Activated naive CD8-positive, alpha-beta T cell treated with anti-CD3 and anti-CD28 coated beads, Interleukin-2, amount 10 ng/mL, durations not matched to agents 7 days and 5 days (primary cell): ENCODE measurements around the gene SYNGAP1. TPM values are rescaled to one million over a fixed set of nuclear protein-coding genes. Genes with fewer than 3 reads are reported as not detected.
"Not testable (repeated sequence)": the region's sequence is repeated elsewhere in the genome, so short reads cannot be mapped to it uniquely, and the experiment has no call there.

Source experiments
- ATAC-seq: fragments of 150-1000 bp; cut with Tn5 transposase; one replicate; pipeline ENCODE4 v1.10.0; 2021; ENCODE audit warnings: low read depth, moderate library complexity
- POLR2A ChIA-PET: fragments of 350-600 bp; sonication (Branson Sonifier 250); formaldehyde crosslinking; loops from one replicate; lab custom pipeline; 2021; ENCODE audit warnings: antibody characterized with exemption; lab: Charles Lee
- DNase-seq: peaks from one replicate; pipeline ENCODE4 v3.0.0; 2021
- H3K27ac Mint-ChIP-seq: one replicate; pipeline ENCODE4 v1.8.0; 2022; ENCODE audit warnings: mild to moderate bottlenecking, mixed read lengths
- H3K27me3 Mint-ChIP-seq: one replicate; pipeline ENCODE4 v1.8.0; 2022; ENCODE audit warnings: mild to moderate bottlenecking, moderate library complexity, mixed read lengths
- H3K36me3 Mint-ChIP-seq: one replicate; pipeline ENCODE4 v1.8.0; 2021; ENCODE audit warnings: mild to moderate bottlenecking, mixed read lengths
- H3K4me1 Mint-ChIP-seq: one replicate; pipeline ENCODE4 v1.8.0; 2021; ENCODE audit warnings: mixed read lengths
- H3K4me3 Mint-ChIP-seq: one replicate; pipeline ENCODE4 v1.8.0; 2022; ENCODE audit warnings: mild to moderate bottlenecking, moderate library complexity, mixed read lengths
- H3K9me3 Mint-ChIP-seq: one replicate; pipeline ENCODE4 v1.8.0; 2021; ENCODE audit warnings: mixed read lengths
- total RNA-seq, 2 experiments: library from RNA; stranded (reverse); gene quantifications; one replicate each; pipeline ENCODE4 v1.2.3, GENCODE V29; 2021

The SYNGAP1 gene
- total RNA-seq, 2 experiments from 2014 or later: 53.3 to 60.1 TPM

- Mint-ChIP-seq H3K36me3 (peaks cover 15% of the 10 kb centered on the region), H3K27ac (peak overlapping the region; percentile 75), H3K27me3 (no peaks in the 10 kb centered on the region), H3K4me1 (peaks cover 21% of the 10 kb centered on the region), H3K4me3 (peak overlapping the region; percentile 86), H3K9me3 (no peaks in the 10 kb centered on the region)
- ATAC-seq: no peak
- DNase-seq: no peak
- POLR2A ChIA-PET: interaction anchor here (0.6 to 2.5 kb wide), 12 partner anchors 19 to 128 kb away, joined by 3 to 15 read pairs (median 6); no protein-coding TSS in a partner anchor
These were observed 33.6 kb downstream of the SYNGAP1 start for GRCh38 chr6:33453393-33454008.

GRCh38 chr6:33454009-33454946 is 34.4 kb downstream of the SYNGAP1 start, which contains the start of gene ZBTB9:
ZBTB9 (plus strand) TSS chr6:33454576; CDS start chr6:33455101, 525 bp downstream.
- DNase-seq (peak; percentile 93), ATAC-seq (peak; percentile 99)
- Mint-ChIP-seq H3K36me3 (peaks cover 8% of the 10 kb centered on the region), H3K9me3 (no peaks in the 10 kb centered on the region), H3K27ac (peak within 1 kb of the TSS; percentile 75), H3K4me1 (peaks cover 21% of the 10 kb centered on the region), H3K4me3 (peak within 1 kb of the TSS; percentile 86), H3K27me3 (no peaks in the 10 kb centered on the region)
- POLR2A ChIA-PET: interaction anchor here (0.6 to 2.5 kb wide), 17 partner anchors 19 to 141 kb away, joined by 3 to 15 read pairs (median 5); partner anchors contain the start of gene BAK1

- DNase-seq: no peak
- POLR2A ChIA-PET: interaction anchor here (1.0 to 2.5 kb wide), 7 partner anchors 24 to 125 kb away, joined by 3 to 15 read pairs (median 6); partner anchors contain the start of gene BAK1
- ATAC-seq: no peak
- Mint-ChIP-seq H3K27me3 (no peaks in the 10 kb centered on the region), H3K4me3 (peak overlapping the region; percentile 86), H3K4me1 (peaks cover 21% of the 10 kb centered on the region), H3K9me3 (no peaks in the 10 kb centered on the region), H3K27ac (peak overlapping the region; percentile 75), H3K36me3 (peaks cover 8% of the 10 kb centered on the region)
These were observed 35.2 kb downstream of the SYNGAP1 start for GRCh38 chr6:33455051-33455450.

GRCh38 chr6:33456156-33456555 is 36.3 kb downstream of the SYNGAP1 start:
- H3K27ac Mint-ChIP-seq: no peak overlapping the region
- POLR2A ChIA-PET: no interaction called here
- no peak overlapping the region for H3K4me3 Mint-ChIP-seq
- DNase-seq: no peak
- H3K27me3 Mint-ChIP-seq: no peaks in the 10 kb centered on the region
- ATAC-seq: no peak
- H3K36me3 Mint-ChIP-seq: peaks cover 8% of the 10 kb centered on the region
- H3K4me1 Mint-ChIP-seq: peaks cover 20% of the 10 kb centered on the region
- no peaks in the 10 kb centered on the region for H3K9me3 Mint-ChIP-seq

- H3K4me1 Mint-ChIP-seq: peaks cover 11% of the 10 kb centered on the region
- H3K27ac Mint-ChIP-seq: no peak overlapping the region
- no peak overlapping the region for H3K4me3 Mint-ChIP-seq
- POLR2A ChIA-PET: interaction anchor here (0.6 kb wide), 1 partner anchor 98 kb away, joined by 4 read pairs; no protein-coding TSS in a partner anchor
- DNase-seq (no peak), ATAC-seq (no peak)
- H3K36me3 Mint-ChIP-seq: peaks cover 8% of the 10 kb centered on the region
- H3K27me3 Mint-ChIP-seq: no peaks in the 10 kb centered on the region
- H3K9me3 Mint-ChIP-seq: no peaks in the 10 kb centered on the region
These were observed 38.8 kb downstream of the SYNGAP1 start for GRCh38 chr6:33458676-33459075.

- H3K4me1 Mint-ChIP-seq: peaks cover 11% of the 10 kb centered on the region
- H3K9me3 Mint-ChIP-seq: no peaks in the 10 kb centered on the region
- H3K36me3 Mint-ChIP-seq: peaks cover 8% of the 10 kb centered on the region
- no peak overlapping the region for H3K27ac Mint-ChIP-seq
- no peak for DNase-seq
- no peaks in the 10 kb centered on the region for H3K27me3 Mint-ChIP-seq
- no peak overlapping the region for H3K4me3 Mint-ChIP-seq
- ATAC-seq: no peak
- POLR2A ChIA-PET: interaction anchor here (0.6 kb wide), 1 partner anchor 97 kb away, joined by 4 read pairs; no protein-coding TSS in a partner anchor
These were observed 39.4 kb downstream of the SYNGAP1 start for GRCh38 chr6:33459226-33459625.

- H3K9me3 Mint-ChIP-seq: no peaks in the 10 kb centered on the region
- POLR2A ChIA-PET: no interaction called here
- peaks cover 2% of the 10 kb centered on the region for H3K27me3 Mint-ChIP-seq
- no peaks in the 10 kb centered on the region for H3K4me1 Mint-ChIP-seq
- no peaks in the 10 kb centered on the region for H3K36me3 Mint-ChIP-seq
- ATAC-seq (no peak), DNase-seq (no peak)
- H3K4me3 Mint-ChIP-seq: no peak overlapping the region
- H3K27ac Mint-ChIP-seq: no peak overlapping the region
These were observed 46.3 kb downstream of the SYNGAP1 start for GRCh38 chr6:33466075-33466735.

- no peak for DNase-seq
- Mint-ChIP-seq H3K36me3 (no peaks in the 10 kb centered on the region), H3K27ac (no peak overlapping the region), H3K4me1 (no peaks in the 10 kb centered on the region), H3K27me3 (peaks cover 2% of the 10 kb centered on the region), H3K4me3 (no peak overlapping the region), H3K9me3 (no peaks in the 10 kb centered on the region)
- POLR2A ChIA-PET: interaction anchor here (0.6 kb wide), 1 partner anchor 116 kb away, joined by 3 read pairs; no protein-coding TSS in a partner anchor
- ATAC-seq: no peak
These were observed 47.2 kb downstream of the SYNGAP1 start for GRCh38 chr6:33467091-33467490.

- DNase-seq (no peak), ATAC-seq (no peak)
- Mint-ChIP-seq H3K27me3 (no peaks in the 10 kb centered on the region), H3K27ac (no peak overlapping the region), H3K4me1 (no peaks in the 10 kb centered on the region), H3K9me3 (no peaks in the 10 kb centered on the region), H3K36me3 (no peaks in the 10 kb centered on the region), H3K4me3 (no peak overlapping the region)
- POLR2A ChIA-PET: no interaction called here
These were observed 49.8 kb downstream of the SYNGAP1 start for GRCh38 chr6:33469661-33470060.

- POLR2A ChIA-PET: no interaction called here
- Mint-ChIP-seq H3K36me3 (no peaks in the 10 kb centered on the region), H3K4me1 (no peaks in the 10 kb centered on the region), H3K27ac (no peak overlapping the region), H3K9me3 (no peaks in the 10 kb centered on the region), H3K4me3 (no peak overlapping the region), H3K27me3 (peaks cover 17% of the 10 kb centered on the region)
- ATAC-seq: no peak
- DNase-seq: no peak
These were observed 58.0 kb downstream of the SYNGAP1 start for GRCh38 chr6:33477864-33478263.

GRCh38 chr6:33481192-33481591 is 61.3 kb downstream of the SYNGAP1 start:
- Mint-ChIP-seq H3K4me3 (no peak overlapping the region), H3K27ac (no peak overlapping the region), H3K4me1 (no peaks in the 10 kb centered on the region), H3K27me3 (peaks cover 17% of the 10 kb centered on the region), H3K36me3 (no peaks in the 10 kb centered on the region), H3K9me3 (no peaks in the 10 kb centered on the region)
- DNase-seq: no peak
- POLR2A ChIA-PET: no interaction called here
- no peak for ATAC-seq

- peaks cover 17% of the 10 kb centered on the region for H3K27me3 Mint-ChIP-seq
- DNase-seq, H3K36me3 Mint-ChIP-seq, POLR2A ChIA-PET, H3K4me1 Mint-ChIP-seq, H3K27ac Mint-ChIP-seq, H3K9me3 Mint-ChIP-seq, H3K4me3 Mint-ChIP-seq, ATAC-seq: not testable (repeated sequence)
These were observed 62.8 kb downstream of the SYNGAP1 start for GRCh38 chr6:33482620-33483019.

GRCh38 chr6:33483678-33484077 is 63.8 kb downstream of the SYNGAP1 start:
- ATAC-seq: no peak
- Mint-ChIP-seq H3K27ac (no peak overlapping the region), H3K27me3 (peaks cover 16% of the 10 kb centered on the region), H3K9me3 (no peaks in the 10 kb centered on the region), H3K4me3 (no peak overlapping the region), H3K4me1 (no peaks in the 10 kb centered on the region), H3K36me3 (no peaks in the 10 kb centered on the region)
- POLR2A ChIA-PET: no interaction called here
- no peak for DNase-seq
